Measurements from ENCODE around the gene PRDM11. TPM values are rescaled to one million over a fixed set of nuclear protein-coding genes. Genes with fewer than 3 reads are reported as not detected.

Gene PRDM11
- total RNA-seq, 2 experiments from 2014 or later = 2.5 to 3.4 TPM

DNA sequence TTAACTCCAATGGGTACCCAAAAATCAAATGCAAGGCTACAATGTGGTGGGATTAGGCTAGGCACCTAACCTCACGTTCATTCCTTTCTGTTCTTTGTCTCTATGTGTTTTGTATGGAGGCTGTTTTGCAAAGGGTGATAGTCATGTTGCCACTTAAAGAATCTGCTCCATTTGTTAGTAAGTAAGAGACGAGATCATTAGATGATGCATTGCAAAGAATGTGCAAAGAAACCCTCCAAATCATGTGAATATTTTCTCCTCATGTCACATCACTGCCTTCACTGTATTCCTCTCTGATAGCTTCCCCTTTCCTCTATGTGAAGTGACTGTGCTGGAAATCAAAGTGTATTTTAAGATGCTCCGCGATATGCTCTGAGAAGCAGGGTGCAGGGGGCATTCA is 127.8 kb downstream of the PRDM11 start:
- Histone ChIP-seq H3K27ac (ENCODE audit: low read depth in 1 of 2, low read length in 2 of 2) (no peak overlapping the region), H3K36me3 (ENCODE audit: insufficient read depth, low read length) (no peaks in the 10 kb centered on the region), H3K4me3 (ENCODE audit: low read length) (no peak overlapping the region), H3K9me3 (ENCODE audit: control insufficient read depth in 1 of 2, insufficient read depth in 1 of 2, low read length in 2 of 2) (peaks cover 0 to under 1% of the 10 kb centered on the region in 2 experiments), H3K27me3 (ENCODE audit: control insufficient read depth in 1 of 2, insufficient read depth in 2 of 2, low read length in 2 of 2) (peaks cover 13 to 36% of the 10 kb centered on the region in 2 experiments), H3K4me1 (ENCODE audit: insufficient read depth, low read length) (no peaks in the 10 kb centered on the region)
- ATAC-seq (ENCODE audit: poor library complexity) (no peak), DNase-seq (no peak)
- H3K4me3 Mint-ChIP-seq = no peak overlapping the region
- H3K4me1 Mint-ChIP-seq (ENCODE audit: low read depth) = no peaks in the 10 kb centered on the region
- intact Hi-C loops (cut with DNase I, micrococcal nuclease) = no loop called here
- H3K27ac Mint-ChIP-seq = no peak overlapping the region
- TF ChIP-seq, protein P1, sequence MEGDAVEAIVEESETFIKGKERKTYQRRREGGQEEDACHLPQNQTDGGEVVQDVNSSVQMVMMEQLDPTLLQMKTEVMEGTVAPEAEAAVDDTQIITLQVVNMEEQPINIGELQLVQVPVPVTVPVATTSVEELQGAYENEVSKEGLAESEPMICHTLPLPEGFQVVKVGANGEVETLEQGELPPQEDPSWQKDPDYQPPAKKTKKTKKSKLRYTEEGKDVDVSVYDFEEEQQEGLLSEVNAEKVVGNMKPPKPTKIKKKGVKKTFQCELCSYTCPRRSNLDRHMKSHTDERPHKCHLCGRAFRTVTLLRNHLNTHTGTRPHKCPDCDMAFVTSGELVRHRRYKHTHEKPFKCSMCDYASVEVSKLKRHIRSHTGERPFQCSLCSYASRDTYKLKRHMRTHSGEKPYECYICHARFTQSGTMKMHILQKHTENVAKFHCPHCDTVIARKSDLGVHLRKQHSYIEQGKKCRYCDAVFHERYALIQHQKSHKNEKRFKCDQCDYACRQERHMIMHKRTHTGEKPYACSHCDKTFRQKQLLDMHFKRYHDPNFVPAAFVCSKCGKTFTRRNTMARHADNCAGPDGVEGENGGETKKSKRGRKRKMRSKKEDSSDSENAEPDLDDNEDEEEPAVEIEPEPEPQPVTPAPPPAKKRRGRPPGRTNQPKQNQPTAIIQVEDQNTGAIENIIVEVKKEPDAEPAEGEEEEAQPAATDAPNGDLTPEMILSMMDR (IDR thresholded peaks at IDR 0.05) = no peak
- ChIA-PET POLR2A (no interaction called here), CTCF (no interaction called here)
- H3K27me3 Mint-ChIP-seq = peaks cover 65% of the 10 kb centered on the region
- no peaks in the 10 kb centered on the region for H3K36me3 Mint-ChIP-seq (ENCODE audit: low read depth)
- H3K9me3 Mint-ChIP-seq = no peaks in the 10 kb centered on the region

DNA sequence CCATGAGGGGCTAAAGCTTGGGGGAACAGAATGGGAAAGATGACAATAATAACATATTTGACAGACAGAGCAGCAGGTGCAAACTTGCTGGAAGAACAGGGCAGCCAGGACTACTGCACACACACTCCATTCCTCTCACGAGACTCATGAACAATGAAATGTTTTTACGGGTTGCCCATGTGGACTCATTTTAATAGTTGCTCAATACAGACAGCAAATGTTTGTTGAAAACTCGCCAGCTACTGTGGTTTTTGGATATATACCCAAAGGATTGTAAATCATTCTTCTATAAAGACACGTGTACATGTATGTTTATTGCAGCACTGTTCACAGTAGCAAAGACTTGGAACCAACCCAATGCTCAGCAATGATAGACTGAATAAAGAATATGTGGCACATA is 129.4 kb downstream of the PRDM11 start:
- Mint-ChIP-seq H3K4me3 (no peak overlapping the region), H3K9me3 (peaks cover 3% of the 10 kb centered on the region), H3K4me1 (ENCODE audit: low read depth) (peaks cover 5% of the 10 kb centered on the region), H3K27ac (no peak overlapping the region), H3K36me3 (ENCODE audit: low read depth) (no peaks in the 10 kb centered on the region), H3K27me3 (peaks cover 65% of the 10 kb centered on the region)
- no peak for ATAC-seq (ENCODE audit: poor library complexity)
- intact Hi-C loops (cut with DNase I, micrococcal nuclease) = no loop called here
- Histone ChIP-seq H3K4me3 (ENCODE audit: low read length) (no peak overlapping the region), H3K27ac (ENCODE audit: low read depth in 1 of 2, low read length in 2 of 2) (no peak overlapping the region), H3K4me1 (ENCODE audit: insufficient read depth, low read length) (no peaks in the 10 kb centered on the region), H3K9me3 (ENCODE audit: control insufficient read depth in 1 of 2, insufficient read depth in 1 of 2, low read length in 2 of 2) (peaks cover 0 to 3% of the 10 kb centered on the region in 2 experiments), H3K36me3 (ENCODE audit: insufficient read depth, low read length) (no peaks in the 10 kb centered on the region), H3K27me3 (ENCODE audit: control insufficient read depth in 1 of 2, insufficient read depth in 2 of 2, low read length in 2 of 2) (peaks cover 17 to 31% of the 10 kb centered on the region in 2 experiments)
- TF ChIP-seq, protein P1 (IDR thresholded peaks at IDR 0.05) = no peak
- DNase-seq = no peak
- POLR2A ChIA-PET = no interaction called here
- CTCF ChIA-PET = no interaction called here

GRCh38 chr11:45278714-45279113 is 132.3 kb downstream of the PRDM11 start:
- CTCF ChIA-PET = no interaction called here

More at GRCh38 chr11:45278714-45279113, 132.3 kb downstream of the PRDM11 start:
- H3K27me3 Mint-ChIP-seq = peaks cover 45% of the 10 kb centered on the region
- POLR2A ChIA-PET = no interaction called here
- no peak overlapping the region for H3K4me3 Mint-ChIP-seq
- TF ChIP-seq, protein P1 (IDR thresholded peaks at IDR 0.05) = no peak
- H3K36me3 Mint-ChIP-seq (ENCODE audit: low read depth) = no peaks in the 10 kb centered on the region
- DNase-seq = peak in 3 of 14 experiments; percentile 9 to 15 (median 10)
- ATAC-seq (ENCODE audit: poor library complexity) = no peak
- intact Hi-C loops (cut with DNase I, micrococcal nuclease) = no loop called here
- Histone ChIP-seq H3K4me1 (ENCODE audit: insufficient read depth, low read length) (no peaks in the 10 kb centered on the region), H3K36me3 (ENCODE audit: insufficient read depth, low read length) (no peaks in the 10 kb centered on the region), H3K27ac (ENCODE audit: low read depth in 1 of 2, low read length in 2 of 2) (no peak overlapping the region), H3K27me3 (ENCODE audit: control insufficient read depth in 1 of 2, insufficient read depth in 2 of 2, low read length in 2 of 2) (peaks cover 19 to 20% of the 10 kb centered on the region in 2 experiments), H3K9me3 (ENCODE audit: control insufficient read depth in 1 of 2, insufficient read depth in 1 of 2, low read length in 2 of 2) (peaks cover 0 to 3% of the 10 kb centered on the region in 2 experiments), H3K4me3 (ENCODE audit: low read length) (no peak overlapping the region)
- H3K9me3 Mint-ChIP-seq = peaks cover 3% of the 10 kb centered on the region
- H3K4me1 Mint-ChIP-seq (ENCODE audit: low read depth) = peaks cover 5% of the 10 kb centered on the region
- H3K27ac Mint-ChIP-seq = no peak overlapping the region
